Umbilical cord (tissue), 2 donors: ENCODE measurements around the gene NPHP4. TPM values are rescaled to one million over a fixed set of nuclear protein-coding genes. Genes with fewer than 3 reads are reported as not detected.

Source experiments
- DNase-seq: peaks from one replicate; pipeline ENCODE4 v3.0.0-alpha.2; 2015; ENCODE audit warnings: low spot score
- total RNA-seq: library from RNA; depleted of rRNA; stranded (reverse); fragments of >200 nt; gene quantifications from one replicate; pipeline ENCODE4 v1.2.3, GENCODE V29; 2014; ENCODE audit warnings: low replicate concordance; ENCODE audit not compliant: insufficient read depth

NPHP4 gene
- total RNA-seq, 1 donor from 2014 or later, result 11.3 TPM

DNA sequence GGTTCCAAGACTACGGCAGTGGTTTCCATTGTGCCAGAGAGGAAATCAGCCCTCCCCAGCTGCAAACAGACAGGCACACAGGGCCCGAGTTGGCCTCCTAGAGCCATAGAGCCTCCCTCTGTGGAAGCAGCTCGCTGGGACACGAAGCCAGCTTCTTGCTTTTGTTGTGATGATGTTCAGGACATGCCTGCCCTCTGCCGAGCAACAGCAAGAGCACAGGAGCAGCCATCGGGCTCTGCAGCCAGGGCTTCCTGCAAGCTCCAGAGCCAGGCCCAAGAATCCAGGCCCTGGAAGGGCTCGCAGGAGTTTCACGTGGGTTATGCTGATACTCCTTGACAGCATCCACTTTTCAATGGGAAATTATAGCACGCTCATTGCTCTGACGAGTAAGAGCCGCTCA lies 18.5 kb downstream of the NPHP4 start:
- DNase-seq, result no peak

GRCh38 chr1:5972198-5972520 lies 20.1 kb downstream of the NPHP4 start:
- DNase-seq, result no peak

DNA sequence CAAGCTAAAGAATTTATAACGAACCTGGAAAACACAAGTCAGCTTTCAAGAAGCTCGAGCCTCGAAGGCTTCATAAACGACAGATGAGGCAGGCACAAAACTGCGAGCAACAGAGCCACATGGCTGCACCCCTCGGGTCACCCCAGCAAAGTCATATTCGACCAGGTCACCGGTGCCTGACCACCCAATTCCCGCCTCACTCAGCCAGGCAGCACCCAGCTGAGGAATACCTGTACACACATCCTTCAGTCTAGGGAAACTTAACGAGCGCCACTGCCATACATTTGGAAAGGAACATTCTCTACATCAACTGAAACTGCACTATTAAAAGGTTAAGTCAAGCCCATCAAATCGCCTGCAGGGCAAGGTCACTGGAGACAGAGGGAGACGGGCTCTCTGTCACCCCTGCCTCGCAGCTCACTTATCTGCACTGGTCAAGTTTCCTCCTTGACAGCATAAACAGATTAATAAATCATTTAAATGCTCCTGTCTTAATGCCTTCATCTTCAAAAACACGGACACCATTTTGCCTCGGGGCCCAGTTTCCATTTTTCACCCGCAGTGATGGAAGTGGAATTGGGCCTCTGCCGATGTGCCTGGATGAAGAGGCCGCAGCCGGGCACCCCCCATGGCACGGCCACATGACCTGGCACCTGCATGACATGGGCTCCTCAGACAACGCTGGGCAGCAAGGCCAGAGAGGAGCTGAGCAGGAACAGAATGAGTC lies 20.6 kb downstream of the NPHP4 start:
- DNase-seq, result no peak

DNA sequence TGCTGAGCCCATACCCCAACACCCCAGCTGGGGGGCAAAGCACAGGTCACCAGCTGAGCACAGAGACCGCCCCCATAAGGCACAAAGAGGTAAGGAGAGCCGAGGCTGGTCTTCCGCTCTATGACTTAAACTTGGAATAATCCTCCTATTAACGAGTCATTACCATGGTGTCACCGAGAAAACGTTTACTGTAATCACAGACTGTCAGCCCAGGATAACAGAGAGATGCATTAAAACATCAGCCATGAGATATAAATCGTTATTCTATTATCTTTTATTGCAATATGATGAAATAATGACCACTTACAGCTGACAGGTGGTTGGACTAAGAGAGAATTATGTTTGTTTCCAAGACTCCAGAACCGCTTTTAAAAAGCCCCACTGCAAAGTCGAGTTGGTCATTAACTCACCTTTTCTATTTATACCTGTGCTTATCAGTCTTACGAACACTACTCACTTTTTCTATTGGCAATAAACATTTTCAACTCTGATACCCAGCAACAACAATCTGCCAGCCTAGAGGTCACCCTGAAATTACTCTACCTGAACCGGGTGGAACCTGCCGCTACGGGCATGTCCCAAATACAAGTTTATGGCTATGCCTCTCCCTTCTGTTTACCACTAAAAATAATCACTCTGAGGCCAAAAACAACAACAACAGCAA lies 21.5 kb downstream of the NPHP4 start:
- no peak for DNase-seq

DNA sequence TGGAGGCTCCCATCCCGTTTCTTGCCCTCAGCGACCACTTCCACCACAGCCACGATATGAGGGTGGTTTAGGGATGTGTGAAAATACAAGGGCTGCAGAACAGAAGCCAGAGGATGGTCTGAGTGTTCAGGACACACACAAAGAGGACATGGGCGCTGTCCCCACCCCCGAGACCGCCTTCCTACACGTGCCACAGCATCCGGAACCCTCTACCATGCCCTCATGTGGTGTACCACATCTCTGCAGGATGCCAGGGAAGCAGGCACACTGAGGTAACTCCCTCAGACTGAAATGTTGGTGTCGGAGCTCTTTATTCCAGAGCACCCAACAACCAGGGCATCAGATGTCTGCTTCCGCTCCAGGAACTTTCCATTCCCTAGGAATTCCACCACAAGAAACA lies 23.1 kb downstream of the NPHP4 start:
- no peak for DNase-seq

DNA sequence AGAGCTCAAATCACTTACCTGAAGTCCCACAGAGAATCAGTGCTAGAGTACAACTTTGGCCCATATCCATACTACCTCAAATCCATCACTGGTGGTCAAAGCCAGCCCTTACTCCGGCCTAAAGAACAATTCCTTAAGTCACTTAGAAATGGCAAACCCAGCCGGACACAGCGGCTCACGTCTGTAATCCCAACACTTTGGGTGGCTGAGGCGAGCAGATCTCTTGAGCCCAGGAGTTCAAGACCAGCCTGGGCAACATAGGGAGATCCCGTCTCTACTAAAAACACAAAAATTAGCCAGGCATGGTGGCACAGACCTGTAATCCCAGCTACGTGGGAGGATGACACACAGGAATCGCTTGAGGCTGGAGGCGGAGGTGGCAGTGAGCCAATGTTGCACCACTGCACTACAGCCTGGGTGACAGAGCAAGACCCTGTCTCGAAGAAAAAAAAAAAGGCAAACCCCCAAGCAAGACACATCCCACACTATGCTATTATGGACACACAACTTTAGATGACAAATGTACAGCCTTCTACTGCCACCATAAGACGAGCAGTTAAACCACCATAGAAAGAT lies 24.0 kb downstream of the NPHP4 start:
- no peak for DNase-seq

DNA sequence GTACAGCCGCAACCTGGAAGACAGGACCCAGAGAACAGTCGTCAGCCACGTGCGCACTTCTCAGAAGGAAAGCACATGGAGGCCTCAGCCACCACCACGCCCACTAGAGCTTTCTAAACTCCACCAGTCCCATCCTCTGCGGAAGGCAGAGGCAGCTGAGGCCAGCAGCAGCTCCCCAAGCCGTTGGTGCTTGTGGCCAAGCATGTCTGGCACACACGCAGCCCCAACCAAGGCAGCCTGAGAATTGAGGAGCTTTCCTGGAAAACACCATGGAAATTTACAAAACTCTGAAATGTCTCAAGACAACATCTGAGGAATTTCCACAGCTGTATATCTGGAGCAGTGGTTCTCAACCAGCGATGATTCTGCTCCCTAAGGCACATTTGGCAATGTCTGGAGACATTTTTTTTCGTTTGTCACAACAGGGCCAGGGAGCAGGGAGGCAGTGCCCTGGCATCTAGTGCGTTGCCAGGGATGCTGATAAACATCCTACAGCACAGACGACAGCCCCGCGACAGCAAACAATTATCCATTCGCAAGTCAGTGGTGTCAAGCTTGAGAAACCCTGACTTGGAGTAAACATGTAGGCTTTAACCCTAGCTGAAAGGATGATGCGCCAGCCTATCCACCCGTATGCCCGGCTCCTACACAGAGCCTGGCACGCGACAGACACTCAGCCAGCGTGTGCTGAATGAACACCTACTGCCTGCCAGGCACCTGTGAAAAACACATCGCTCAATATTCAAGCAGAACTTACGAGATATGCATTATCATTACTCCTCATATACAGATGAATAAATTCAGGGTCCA lies 24.7 kb downstream of the NPHP4 start:
- no peak for DNase-seq

DNA sequence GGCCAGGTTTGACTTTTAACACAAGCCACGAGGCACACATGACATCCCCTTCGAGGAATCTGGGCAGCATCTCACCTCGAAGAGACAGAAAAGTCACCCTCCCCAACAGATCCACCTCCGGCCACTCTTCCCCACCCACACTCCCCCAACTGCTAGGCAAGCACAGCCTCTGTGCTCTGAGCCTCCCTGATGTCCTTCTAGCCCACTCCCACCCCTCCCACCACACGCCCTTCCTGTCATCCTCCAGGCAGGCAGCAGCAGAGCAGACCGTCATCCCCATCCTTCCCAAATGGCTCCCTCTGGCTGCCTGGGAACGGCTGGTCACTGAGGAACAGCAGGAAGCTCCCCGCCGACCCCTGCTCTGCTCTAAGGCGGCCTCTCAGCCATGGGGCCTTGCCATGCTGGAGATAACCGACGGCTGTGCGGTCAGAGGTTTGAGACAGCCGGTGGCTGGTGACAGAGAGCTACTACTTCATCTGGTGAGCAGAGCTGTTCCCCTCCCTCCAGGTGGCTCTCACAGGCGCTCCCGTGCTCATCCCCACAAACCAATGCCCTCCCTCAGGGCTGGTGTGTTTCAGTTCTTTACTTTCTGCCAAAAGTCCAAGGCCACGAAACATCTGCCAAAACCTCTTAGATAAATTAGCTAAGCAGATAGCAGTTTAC lies 25.6 kb downstream of the NPHP4 start:
- no peak for DNase-seq

DNA sequence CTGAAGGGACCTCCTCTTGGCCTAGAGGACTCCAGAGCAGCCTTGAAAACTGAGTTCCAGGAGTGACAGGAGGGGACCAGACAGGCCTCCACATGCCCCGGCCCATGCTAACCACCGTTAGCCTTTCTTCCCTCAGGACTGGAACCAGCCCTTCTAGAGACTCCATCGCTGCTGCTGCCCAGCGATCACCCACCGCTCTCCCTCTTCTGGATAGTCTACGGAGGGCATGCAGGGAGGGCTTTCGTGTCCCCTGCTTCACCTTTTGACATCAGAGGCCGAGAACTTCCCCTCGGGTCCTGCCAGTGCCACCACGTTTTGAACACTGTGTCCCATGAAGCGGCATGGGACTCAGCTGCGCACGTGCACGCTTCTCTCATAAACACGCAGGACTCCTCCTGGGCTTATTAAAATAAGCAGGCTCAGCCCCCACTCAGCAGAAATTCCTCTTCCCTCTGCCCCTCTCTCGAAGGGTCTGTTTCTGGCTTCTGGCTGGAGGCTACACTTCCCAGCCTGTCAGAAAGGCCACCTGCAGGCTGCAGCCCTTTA lies 26.6 kb downstream of the NPHP4 start:
- DNase-seq, result no peak

- DNase-seq, result no peak
Measured at GRCh38 chr1:5962265-5963105, 29.7 kb downstream of the NPHP4 start.

GRCh38 chr1:5961601-5962000 lies 30.6 kb downstream of the NPHP4 start:
- DNase-seq, result no peak

DNA sequence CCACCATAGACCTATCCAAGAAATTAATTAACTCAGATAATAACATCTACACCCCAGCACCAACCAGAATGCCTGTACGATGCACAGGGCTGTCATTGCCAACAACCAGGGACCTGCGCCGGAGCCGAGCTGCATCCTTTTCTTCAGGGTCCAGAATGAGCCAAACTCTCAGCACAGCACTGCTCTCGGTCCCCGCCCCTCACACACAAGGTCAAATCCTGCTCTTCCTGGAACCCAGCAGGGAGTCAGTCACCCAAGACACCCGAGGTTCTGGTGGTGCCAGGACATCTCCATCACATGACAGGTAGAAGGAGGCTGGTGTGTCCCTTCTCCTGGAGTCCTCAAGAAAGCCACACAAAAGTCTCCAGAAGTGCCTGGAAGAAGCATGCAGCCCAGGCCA lies 31.9 kb downstream of the NPHP4 start:
- DNase-seq, result no peak

- no peak for DNase-seq
Measured at GRCh38 chr1:5959667-5960230, 32.5 kb downstream of the NPHP4 start.

DNA sequence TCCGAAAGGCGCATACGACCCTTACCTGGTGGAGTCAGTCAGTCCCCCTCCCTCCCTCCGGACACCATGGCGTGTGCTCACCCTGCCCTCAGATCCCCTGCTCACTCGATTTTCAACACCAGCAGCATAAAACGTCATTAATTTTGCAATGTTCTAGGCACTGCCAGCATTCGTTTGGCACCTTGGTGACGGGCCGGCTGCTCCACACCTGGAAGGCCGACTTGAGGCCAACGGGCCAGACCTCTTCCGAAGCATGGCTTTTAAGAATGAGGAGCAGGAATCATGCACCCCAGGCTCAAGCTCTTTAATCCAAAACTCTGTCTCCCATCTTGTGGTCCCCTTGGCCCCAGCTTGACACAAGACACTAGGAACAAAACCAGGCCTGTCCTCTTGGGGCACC lies 33.1 kb downstream of the NPHP4 start:
- no peak for DNase-seq

DNA sequence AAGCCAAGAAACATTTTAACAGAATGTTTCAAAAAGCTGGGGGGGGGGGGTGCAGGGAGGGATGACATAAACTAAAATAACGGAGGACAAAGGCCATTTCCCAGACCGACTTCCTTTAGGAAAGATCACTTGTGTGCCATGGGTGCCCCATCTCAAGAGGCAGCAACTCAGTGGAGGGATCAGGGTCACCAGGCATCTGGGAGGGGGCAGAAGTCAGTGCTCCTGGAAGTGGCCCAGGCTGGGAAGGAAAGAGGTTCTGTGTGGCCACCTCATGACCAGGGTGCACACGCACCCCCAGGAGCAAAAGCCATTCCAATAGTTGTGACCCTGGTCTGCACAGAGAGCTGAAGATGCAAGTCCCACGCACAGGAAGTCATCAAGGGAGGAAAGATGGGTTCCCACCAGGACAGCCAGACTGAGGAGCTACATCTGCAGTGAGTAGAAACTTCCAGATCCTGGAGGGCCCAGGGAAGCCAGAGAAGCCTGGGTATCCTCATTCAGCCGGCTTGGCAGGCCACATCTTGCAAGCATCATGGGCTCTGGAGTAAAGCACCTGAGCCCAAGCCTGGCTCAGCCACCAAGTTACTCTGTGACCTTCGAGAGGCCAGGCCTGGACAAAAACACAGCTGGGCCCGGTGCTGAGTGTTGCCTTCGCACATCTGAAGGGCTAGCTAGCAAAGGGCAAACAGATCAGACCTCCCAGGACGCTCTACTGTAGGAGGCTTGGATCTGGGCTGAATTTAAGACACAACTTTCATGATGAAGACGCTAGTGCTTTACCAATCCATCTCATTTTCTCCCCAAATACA lies 36.0 kb downstream of the NPHP4 start:
- no peak for DNase-seq

GRCh38 chr1:5955479-5955977 lies 36.7 kb downstream of the NPHP4 start:
- DNase-seq, result no peak

GRCh38 chr1:5954964-5955363 lies 37.3 kb downstream of the NPHP4 start:
- DNase-seq, result no peak

DNA sequence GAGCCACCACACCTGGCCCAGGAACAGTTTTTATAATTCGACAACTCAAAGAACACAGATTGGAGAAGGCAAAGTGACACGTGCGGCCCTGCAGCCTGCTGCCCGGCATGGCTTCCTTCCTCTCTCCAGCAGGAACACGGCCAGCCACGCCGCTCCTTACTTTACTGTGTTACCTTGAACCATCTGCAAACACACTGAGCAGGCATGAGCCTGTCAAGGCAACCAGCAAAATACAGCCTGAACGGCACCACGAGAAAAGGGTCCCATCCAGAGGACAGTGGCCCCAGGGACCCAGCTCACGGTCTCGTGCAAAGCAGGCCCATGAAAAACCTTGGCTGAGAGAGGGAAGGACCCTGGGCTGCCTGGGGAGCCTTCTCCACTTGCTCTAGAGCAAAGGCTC lies 38.8 kb downstream of the NPHP4 start:
- no peak for DNase-seq

GRCh38 chr1:5951846-5952410 lies 40.3 kb downstream of the NPHP4 start:
- no peak for DNase-seq
